Measurements from ENCODE around the gene HARS2.

DNA sequence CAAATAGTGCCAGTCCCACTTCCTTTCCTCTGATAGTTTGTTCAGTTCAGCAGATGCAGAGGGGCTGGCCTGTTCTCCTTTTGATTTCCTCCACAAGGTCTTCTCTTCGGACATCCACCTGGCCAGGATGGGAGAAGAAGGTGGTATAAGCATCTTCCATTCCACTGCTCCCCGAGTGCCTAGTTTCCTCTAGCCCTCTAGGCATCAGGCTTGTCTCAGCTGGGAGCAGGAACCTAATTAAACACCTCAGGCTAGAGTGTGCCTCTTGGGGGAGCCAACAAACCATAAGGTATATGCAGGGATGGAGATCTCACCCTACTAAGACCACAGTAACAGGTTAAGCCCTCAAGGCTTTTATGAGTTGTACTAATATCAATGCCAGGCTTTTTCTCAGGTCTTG is 17.0 kb upstream of the HARS2 start:
- TF ChIP-seq, protein P1, sequence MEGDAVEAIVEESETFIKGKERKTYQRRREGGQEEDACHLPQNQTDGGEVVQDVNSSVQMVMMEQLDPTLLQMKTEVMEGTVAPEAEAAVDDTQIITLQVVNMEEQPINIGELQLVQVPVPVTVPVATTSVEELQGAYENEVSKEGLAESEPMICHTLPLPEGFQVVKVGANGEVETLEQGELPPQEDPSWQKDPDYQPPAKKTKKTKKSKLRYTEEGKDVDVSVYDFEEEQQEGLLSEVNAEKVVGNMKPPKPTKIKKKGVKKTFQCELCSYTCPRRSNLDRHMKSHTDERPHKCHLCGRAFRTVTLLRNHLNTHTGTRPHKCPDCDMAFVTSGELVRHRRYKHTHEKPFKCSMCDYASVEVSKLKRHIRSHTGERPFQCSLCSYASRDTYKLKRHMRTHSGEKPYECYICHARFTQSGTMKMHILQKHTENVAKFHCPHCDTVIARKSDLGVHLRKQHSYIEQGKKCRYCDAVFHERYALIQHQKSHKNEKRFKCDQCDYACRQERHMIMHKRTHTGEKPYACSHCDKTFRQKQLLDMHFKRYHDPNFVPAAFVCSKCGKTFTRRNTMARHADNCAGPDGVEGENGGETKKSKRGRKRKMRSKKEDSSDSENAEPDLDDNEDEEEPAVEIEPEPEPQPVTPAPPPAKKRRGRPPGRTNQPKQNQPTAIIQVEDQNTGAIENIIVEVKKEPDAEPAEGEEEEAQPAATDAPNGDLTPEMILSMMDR (IDR thresholded peaks at IDR 0.05): no peak
- TF ChIP-seq EP300 (IDR thresholded peaks at IDR 0.05): no peak
- no peak for TF ChIP-seq POLR2AphosphoS5 (IDR thresholded peaks at IDR 0.05)
